DMS153 treated with DMSO at 0.1 percent for 48 hours (cell line): ENCODE measurements around the gene PON1.
A peak's percentile ranks its signal among the peaks of the same experiment; 100 is the strongest.

ENCODE experiments used
- DNase-seq: peaks from one replicate; lab custom pipeline; 2025; ENCODE audit not compliant: unreplicated experiment; lab: John Stamatoyannopoulos, UW

The PON1 gene

GRCh38 chr7:95324431-95324830, at the start of gene PON1:
Gene PON1 (minus strand): TSS chr7:95324532. CDS start chr7:95324475, 57 bp downstream.
- peak; percentile 9 for DNase-seq

GRCh38 chr7:95373323-95373722, 49.0 kb upstream of the PON1 start:
- DNase-seq, result no peak

GRCh38 chr7:95368235-95368634, 43.9 kb upstream of the PON1 start:
- no peak for DNase-seq

- peak; percentile 74 for DNase-seq
Measured at GRCh38 chr7:95367606-95368005, 43.3 kb upstream of the PON1 start.

- DNase-seq, result no peak
Measured at GRCh38 chr7:95365151-95365550, 40.8 kb upstream of the PON1 start.

- no peak for DNase-seq
Measured at GRCh38 chr7:95357623-95358022, 33.3 kb upstream of the PON1 start.

- no peak for DNase-seq
Measured at GRCh38 chr7:95342642-95343307, 18.4 kb upstream of the PON1 start.

GRCh38 chr7:95342029-95342428, 17.7 kb upstream of the PON1 start:
- DNase-seq, result no peak

- no peak for DNase-seq
Measured at GRCh38 chr7:95340491-95340890, 16.2 kb upstream of the PON1 start.

GRCh38 chr7:95338832-95339231, 14.5 kb upstream of the PON1 start:
- DNase-seq, result no peak

GRCh38 chr7:95335093-95335492, 10.8 kb upstream of the PON1 start:
- no peak for DNase-seq

- no peak for DNase-seq
Measured at GRCh38 chr7:95334447-95334846, 10.1 kb upstream of the PON1 start.

- no peak for DNase-seq
Measured at GRCh38 chr7:95330961-95331337, 6.6 kb upstream of the PON1 start.

- DNase-seq, result peak; percentile 18
Measured at GRCh38 chr7:95330204-95330960, 6.0 kb upstream of the PON1 start.

- no peak for DNase-seq
Measured at GRCh38 chr7:95327356-95327755, 3.0 kb upstream of the PON1 start.

GRCh38 chr7:95323410-95324129, 762 bp downstream of the PON1 start:
- DNase-seq, result no peak

GRCh38 chr7:95322854-95323253, 1.5 kb downstream of the PON1 start:
- no peak for DNase-seq

GRCh38 chr7:95322396-95322795, 1.9 kb downstream of the PON1 start:
- no peak for DNase-seq

- no peak for DNase-seq
Measured at GRCh38 chr7:95321720-95322119, 2.6 kb downstream of the PON1 start.

GRCh38 chr7:95320651-95321050, 3.7 kb downstream of the PON1 start:
- DNase-seq, result no peak

- no peak for DNase-seq
Measured at GRCh38 chr7:95319570-95319969, 4.8 kb downstream of the PON1 start.

GRCh38 chr7:95318501-95319100, 5.7 kb downstream of the PON1 start:
- peak; percentile 17 for DNase-seq
